Chondrocyte (in vitro differentiated cells): ENCODE measurements around the gene SAMHD1. TPM values are rescaled to one million over a fixed set of nuclear protein-coding genes. Genes with fewer than 3 reads are reported as not detected.
A peak's percentile ranks its signal among the peaks of the same experiment; 100 is the strongest.

Source experiments
- DNase-seq: peaks from one replicate; pipeline ENCODE4 v3.0.0; 2021; ENCODE audit warnings: mixed read lengths, low spot score
- H3K27ac Mint-ChIP-seq: one replicate; pipeline ENCODE4 v1.8.0; 2021; ENCODE audit warnings: mild to moderate bottlenecking, moderate library complexity, mixed read lengths; ENCODE audit not compliant: unreplicated experiment
- H3K27me3 Mint-ChIP-seq: 2 replicates; pipeline ENCODE4 v1.8.0; 2021; ENCODE audit warnings: low read depth, mixed read lengths
- H3K36me3 Mint-ChIP-seq: 2 replicates; pipeline ENCODE4 v1.8.0; 2021; ENCODE audit warnings: low read depth, mixed read lengths
- H3K4me1 Mint-ChIP-seq: 2 replicates; pipeline ENCODE4 v1.8.0; 2021; ENCODE audit warnings: low read depth, mild to moderate bottlenecking, mixed read lengths
- H3K4me3 Mint-ChIP-seq: one replicate; pipeline ENCODE4 v1.8.0; 2021; ENCODE audit warnings: mild to moderate bottlenecking, moderate library complexity, mixed read lengths; ENCODE audit not compliant: unreplicated experiment
- H3K9me3 Mint-ChIP-seq: 2 replicates; pipeline ENCODE4 v1.8.0; 2021; ENCODE audit warnings: low read depth, mixed read lengths
- total RNA-seq: library from RNA; stranded (reverse); gene quantifications from 3 replicates; pipeline ENCODE4 v1.2.1, GENCODE V29; 2021
- TF ChIP-seq, protein P1 (sequence below): fragments of 200-600 bp; sonication (generic); IDR thresholded peaks from 2 replicates; pipeline ENCODE4 v1.5.0; 2021; ENCODE audit warnings: antibody characterized with exemption, mild to moderate bottlenecking, moderate library complexity

SAMHD1 gene
- total RNA-seq, 1 donor from 2014 or later: 17.3 TPM

DNA sequence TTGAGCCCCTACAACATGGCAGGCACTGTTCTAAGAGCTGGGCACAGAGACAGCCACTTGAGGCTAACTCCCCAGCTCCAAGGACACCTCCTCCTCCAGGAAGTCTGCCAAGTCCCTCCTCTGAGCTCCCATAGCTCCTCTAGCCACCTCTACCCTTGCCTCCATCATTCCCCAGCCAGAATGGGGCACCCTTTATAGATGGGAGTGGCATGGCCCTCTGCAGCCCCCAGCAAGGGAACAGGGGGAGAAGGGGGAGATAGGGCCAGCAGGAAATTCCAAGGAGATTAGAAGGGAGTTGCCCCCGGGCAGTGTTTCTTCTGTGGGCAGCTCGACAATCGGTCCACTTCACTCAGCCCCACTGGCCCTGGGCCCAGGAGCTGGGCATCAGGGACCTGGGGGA, 95.3 kb downstream of the SAMHD1 start:
- no peaks in the 10 kb centered on the region for H3K9me3 Mint-ChIP-seq
- peak overlapping the region; percentile 79 for H3K27ac Mint-ChIP-seq
- H3K4me1 Mint-ChIP-seq: peaks cover 84% of the 10 kb centered on the region
- TF ChIP-seq, protein P1, sequence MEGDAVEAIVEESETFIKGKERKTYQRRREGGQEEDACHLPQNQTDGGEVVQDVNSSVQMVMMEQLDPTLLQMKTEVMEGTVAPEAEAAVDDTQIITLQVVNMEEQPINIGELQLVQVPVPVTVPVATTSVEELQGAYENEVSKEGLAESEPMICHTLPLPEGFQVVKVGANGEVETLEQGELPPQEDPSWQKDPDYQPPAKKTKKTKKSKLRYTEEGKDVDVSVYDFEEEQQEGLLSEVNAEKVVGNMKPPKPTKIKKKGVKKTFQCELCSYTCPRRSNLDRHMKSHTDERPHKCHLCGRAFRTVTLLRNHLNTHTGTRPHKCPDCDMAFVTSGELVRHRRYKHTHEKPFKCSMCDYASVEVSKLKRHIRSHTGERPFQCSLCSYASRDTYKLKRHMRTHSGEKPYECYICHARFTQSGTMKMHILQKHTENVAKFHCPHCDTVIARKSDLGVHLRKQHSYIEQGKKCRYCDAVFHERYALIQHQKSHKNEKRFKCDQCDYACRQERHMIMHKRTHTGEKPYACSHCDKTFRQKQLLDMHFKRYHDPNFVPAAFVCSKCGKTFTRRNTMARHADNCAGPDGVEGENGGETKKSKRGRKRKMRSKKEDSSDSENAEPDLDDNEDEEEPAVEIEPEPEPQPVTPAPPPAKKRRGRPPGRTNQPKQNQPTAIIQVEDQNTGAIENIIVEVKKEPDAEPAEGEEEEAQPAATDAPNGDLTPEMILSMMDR: no peak
- H3K4me3 Mint-ChIP-seq: peak overlapping the region; percentile 6
- H3K36me3 Mint-ChIP-seq: peaks cover 3% of the 10 kb centered on the region
- DNase-seq: no peak
- H3K27me3 Mint-ChIP-seq: no peaks in the 10 kb centered on the region

DNA sequence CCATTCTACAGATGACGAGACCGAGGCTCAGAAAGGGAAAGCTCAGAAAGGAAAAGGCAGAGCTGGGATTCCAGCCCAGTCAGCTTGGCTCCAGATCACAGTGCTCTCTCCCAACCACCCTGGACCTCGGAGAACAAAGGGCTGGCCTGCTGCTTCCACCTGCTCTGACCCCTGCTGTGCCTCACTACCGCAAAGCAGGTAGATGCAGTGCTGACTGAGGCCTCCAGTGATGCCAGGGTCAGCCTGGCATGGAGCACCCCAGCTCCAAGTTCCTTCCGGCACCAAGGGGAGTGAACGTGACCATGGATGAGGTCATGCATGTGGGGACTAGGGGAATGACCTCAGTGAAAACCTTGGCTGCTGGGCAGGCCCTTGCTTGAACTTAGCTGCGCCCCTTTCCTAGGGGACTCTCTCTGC, 96.3 kb downstream of the SAMHD1 start:
- peaks cover 76% of the 10 kb centered on the region for H3K4me1 Mint-ChIP-seq
- peaks cover 4% of the 10 kb centered on the region for H3K9me3 Mint-ChIP-seq
- H3K27me3 Mint-ChIP-seq: no peaks in the 10 kb centered on the region
- TF ChIP-seq, protein P1: no peak
- no peak for DNase-seq
- no peak overlapping the region for H3K4me3 Mint-ChIP-seq
- peaks cover 5% of the 10 kb centered on the region for H3K36me3 Mint-ChIP-seq
- no peak overlapping the region for H3K27ac Mint-ChIP-seq

GRCh38 chr20:36854348-36855240, 96.9 kb downstream of the SAMHD1 start:
- no peak overlapping the region for H3K4me3 Mint-ChIP-seq
- H3K9me3 Mint-ChIP-seq: peaks cover 4% of the 10 kb centered on the region
- no peaks in the 10 kb centered on the region for H3K27me3 Mint-ChIP-seq
- DNase-seq: no peak
- H3K4me1 Mint-ChIP-seq: peaks cover 71% of the 10 kb centered on the region
- peak overlapping the region; percentile 73 for H3K27ac Mint-ChIP-seq
- TF ChIP-seq, protein P1: no peak
- H3K36me3 Mint-ChIP-seq: peaks cover 5% of the 10 kb centered on the region

DNA sequence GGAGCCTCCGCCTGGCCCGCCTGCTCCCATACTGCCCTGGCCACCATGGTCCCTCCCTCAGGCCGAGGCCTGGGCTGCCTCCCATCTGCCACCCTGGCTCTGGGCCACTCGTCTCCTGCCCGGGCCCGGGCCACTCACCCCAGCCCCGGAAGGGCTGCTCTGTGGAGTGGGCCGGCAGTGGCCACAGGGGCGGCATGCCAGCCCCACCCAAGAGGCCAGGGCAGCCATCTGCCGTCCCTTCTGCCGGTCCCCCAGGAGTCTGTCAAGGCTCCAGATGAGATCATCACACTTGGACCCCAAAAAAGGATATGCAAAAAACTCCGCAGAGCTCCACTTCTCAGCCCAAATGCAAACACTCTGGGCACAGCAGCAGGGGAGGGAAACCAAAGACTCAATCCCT, 99.3 kb downstream of the SAMHD1 start:
- Mint-ChIP-seq H3K27me3 (no peaks in the 10 kb centered on the region), H3K27ac (peak overlapping the region; percentile 66), H3K4me1 (peaks cover 68% of the 10 kb centered on the region), H3K4me3 (no peak overlapping the region), H3K9me3 (peaks cover 4% of the 10 kb centered on the region), H3K36me3 (peaks cover 5% of the 10 kb centered on the region)
- DNase-seq: no peak
- TF ChIP-seq, protein P1: no peak

DNA sequence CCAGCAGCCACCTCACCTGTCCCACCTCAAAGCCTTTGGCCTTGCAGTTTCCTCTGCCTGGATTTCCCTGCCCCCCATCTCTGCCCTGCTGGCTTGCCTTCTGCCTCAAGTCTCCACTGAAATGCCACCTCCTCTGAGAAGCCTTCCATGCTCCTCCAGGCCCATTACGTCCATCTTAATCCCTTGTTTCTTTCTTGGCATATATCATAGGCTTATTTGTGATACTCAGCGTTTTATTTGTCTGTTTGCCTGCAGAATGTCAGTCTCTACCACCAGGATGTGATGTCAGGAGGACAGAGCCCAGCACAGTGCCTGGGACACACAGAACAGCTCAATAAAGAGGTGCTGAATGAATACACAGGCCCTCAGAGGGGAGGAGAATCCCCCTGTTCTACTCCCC, 100.0 kb downstream of the SAMHD1 start:
- no peak for DNase-seq
- peaks cover 67% of the 10 kb centered on the region for H3K4me1 Mint-ChIP-seq
- H3K27ac Mint-ChIP-seq: peak overlapping the region; percentile 66
- peaks cover 5% of the 10 kb centered on the region for H3K36me3 Mint-ChIP-seq
- H3K4me3 Mint-ChIP-seq: no peak overlapping the region
- H3K9me3 Mint-ChIP-seq: peaks cover 4% of the 10 kb centered on the region
- no peaks in the 10 kb centered on the region for H3K27me3 Mint-ChIP-seq
- TF ChIP-seq, protein P1: no peak
